Measurements from ENCODE around the gene TRAF7. TPM values are rescaled to one million over a fixed set of nuclear protein-coding genes. Genes with fewer than 3 reads are reported as not detected.

Gene TRAF7
- total RNA-seq (2016; rRNA removed; fragmentation: Illumina TruSeq; extraction: Trizol), result 40.3 and 47.9 TPM in 2 replicates
- total RNA-seq (2016; cell fraction: cytosol; rRNA removed; fragmentation: Illumina TruSeq; extraction: Trizol; ENCODE audit: low read depth), result 34.6 and 39.0 TPM in 2 replicates
- total RNA-seq (2016; cell fraction: insoluble cytoplasmic fraction; rRNA removed; fragmentation: Illumina TruSeq; extraction: Trizol), result 37.7 and 45.9 TPM in 2 replicates
- 86.6 and 88.7 TPM in 2 replicates for total RNA-seq (2016; cell fraction: membrane; rRNA removed; fragmentation: Illumina TruSeq; extraction: Trizol)
- 27.8 and 32.2 TPM in 2 replicates for total RNA-seq (2016; cell fraction: nucleus; rRNA removed; fragmentation: Illumina TruSeq; extraction: Trizol)
- polyA plus RNA-seq (2011; rRNA removed), result 65.6 and 67.9 TPM in 2 replicates
- 42.1 and 56.2 TPM in 2 replicates for polyA plus RNA-seq (2011; cell fraction: cytosol; rRNA removed)
- polyA plus RNA-seq (2011; cell fraction: nucleus; rRNA removed), result 119 and 145 TPM in 2 replicates
- polyA plus RNA-seq (2012), result 36.5 and 51.9 TPM in 2 replicates
- polyA plus RNA-seq (2016; cell fraction: cytosol; fragmentation: Illumina TruSeq; extraction: Trizol; ENCODE audit: low read depth), result 64.8 and 68.7 TPM in 2 replicates
- polyA plus RNA-seq (2016; cell fraction: insoluble cytoplasmic fraction; fragmentation: Illumina TruSeq; extraction: Trizol; ENCODE audit: low read depth), result 43.6 and 56.9 TPM in 2 replicates
- polyA plus RNA-seq (2016; cell fraction: membrane; fragmentation: Illumina TruSeq; extraction: Trizol; ENCODE audit: low read depth), result 91.9 and 99.7 TPM in 2 replicates
- polyA plus RNA-seq (2016; cell fraction: nucleus; fragmentation: Illumina TruSeq; extraction: Trizol; ENCODE audit: insufficient read depth, low read depth), result 74.4 and 76.4 TPM in 2 replicates
- 81.3 and 108 TPM in 2 replicates for polyA minus RNA-seq (2011; rRNA and poly(A)+ RNA removed; ENCODE audit: low replicate concordance)
- polyA minus RNA-seq (2011; cell fraction: cytosol; rRNA and poly(A)+ RNA removed), result 41.1 and 51.4 TPM in 2 replicates
- 18.5 and 21.0 TPM in 2 replicates for polyA minus RNA-seq (2011; cell fraction: nucleus; rRNA and poly(A)+ RNA removed)
- percentile 60 among the genes with signal in this experiment for Bru-seq, nascent RNA
- percentile 80 among the genes with signal in this experiment for BruChase-seq, experiment 1, labeled RNA remaining after a 6-hour chase
- BruChase-seq, experiment 2, labeled RNA remaining after a 2-hour chase, result percentile 70 among the genes with signal in this experiment
- long read RNA-seq, experiment 1, transcript TRAF7-201 (21 exons, 3,700 nt), result major isoform, 11 of 33 reads
- long read RNA-seq, experiment 1, partial matches to known transcripts, result 10 of 33 reads
- long read RNA-seq, experiment 1, other reads (novel, unspliced or antisense), result 12 of 33 reads
- long read RNA-seq, experiment 2, transcript TRAF7-201 (21 exons, 3,700 nt), result major isoform, 61 of 193 reads
- long read RNA-seq, experiment 2, partial matches to known transcripts, result 80 of 193 reads
- long read RNA-seq, experiment 2, other reads (novel, unspliced or antisense), result 51 of 193 reads

DNA sequence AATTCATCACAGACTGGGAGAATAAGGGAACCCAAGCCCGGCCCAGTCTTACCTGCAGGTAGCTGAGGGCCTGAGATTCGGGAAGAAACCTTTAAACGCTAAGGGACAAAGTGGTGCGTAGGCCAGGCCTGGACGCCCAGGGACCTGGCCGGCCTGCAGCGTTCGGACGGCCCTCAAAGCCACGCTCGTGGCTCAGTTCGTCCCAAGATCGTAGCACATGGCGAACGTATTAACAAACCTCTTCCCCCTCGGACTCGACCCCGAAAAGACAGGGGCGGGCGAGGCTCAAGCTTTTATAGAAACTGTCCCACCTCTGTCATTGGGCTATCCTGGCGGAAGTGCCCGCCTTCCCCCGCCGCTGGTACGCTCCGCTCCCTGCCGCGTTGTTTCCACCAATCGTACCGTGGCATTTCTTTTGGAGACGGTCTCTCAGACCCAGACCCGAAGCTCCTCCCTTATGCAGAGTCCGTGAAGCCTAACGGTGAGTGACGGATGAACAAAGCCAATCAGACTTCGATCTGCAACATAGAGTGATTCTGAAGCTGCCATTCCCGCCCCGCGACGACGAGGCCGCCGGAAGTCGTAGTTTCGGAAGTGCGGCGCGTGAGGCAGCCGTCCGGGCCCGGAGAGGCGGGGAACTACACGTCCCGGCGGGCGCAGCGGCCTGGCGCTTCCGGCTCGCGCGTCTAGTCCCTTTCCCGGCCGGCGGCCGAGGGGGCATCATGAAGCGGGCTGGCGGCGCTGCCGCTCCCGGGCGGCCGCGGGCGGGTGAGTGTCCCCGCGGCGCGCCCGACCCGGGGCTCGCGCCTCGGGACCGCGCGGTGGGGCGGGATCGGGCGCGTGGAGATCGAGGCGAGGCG is at the start of gene TRAF7:
Gene TRAF7, plus strand, starts transcription at position 692 of the 860 bp plus-strand sequence. CDS start 8,139 bp downstream, outside the sequence.
- Histone ChIP-seq H3K79me2 (ENCODE audit: insufficient read depth, low read length) (peaks cover 63% of the 10 kb centered on the region), H3K9ac (ENCODE audit: insufficient read depth, low read depth, low read length) (peak within 1 kb of the TSS; percentile 99), H3K27ac (ENCODE audit: extremely low read length, insufficient read depth, low read length) (peak within 1 kb of the TSS; percentile 85), H3K4me1 (ENCODE audit: insufficient read depth, low read length) (peaks cover 74% of the 10 kb centered on the region), H2AFZ (ENCODE audit: low read length) (no peak within 1 kb of the TSS), H3K27me3 (ENCODE audit: control insufficient read depth in 1 of 2, insufficient read depth in 2 of 2, low read length in 2 of 2) (no peaks in the 10 kb centered on the region; a peak in 1 of 5 replicates), H3K4me3 (replicated peaks in 1 of 3; ENCODE audit: insufficient read depth in 1 of 3, low read depth in 2 of 3, low read length in 3 of 3) (peak within 1 kb of the TSS; percentile 91 to 99 (median 98)), H4K20me1 (ENCODE audit: insufficient read depth, low read length) (peaks cover 68% of the 10 kb centered on the region), H3K4me2 (ENCODE audit: low read depth, low read length) (peak within 1 kb of the TSS; percentile 97), H3K36me3 (replicated peaks in 1 of 2; ENCODE audit: control insufficient read depth in 1 of 2, insufficient read depth in 2 of 2, low read length in 2 of 2) (peaks cover 0 to 11% of the 10 kb centered on the region in 2 experiments; a peak in 4 of 5 replicates), H3K9me3 (ENCODE audit: low read length) (no peaks in the 10 kb centered on the region)
- FAIRE-seq, result peak; percentile 99
- intact Hi-C loops (cut with micrococcal nuclease; ENCODE audit: unreplicated experiment) (loop anchor here (1.0 kb wide), 1 partner anchor 320 kb away; the partner anchor contains the start of gene TBC1D24), in situ Hi-C loops (cut with HindIII; ENCODE audit: extremely low pct_ligation_motif_present, low pct_unique_long_range_greater_than_20kb) (no loop called here)
- peak; percentile 67 for ATAC-seq
- CTCF ChIA-PET (ENCODE audit: low intra/inter-chr PET ratio, low total read pairs), result no interaction called here
- 0% methylated on average over 8 of the region's 94 CpGs for WGBS (ENCODE audit: low lambda C conversion rate)
- DNase-seq (ENCODE audit: low spot score), result peak; percentile 100
- no TSS peak for BruUV-seq (replicated peaks)
- POLR2A ChIA-PET, result interaction anchor here (0.6 to 6.6 kb wide), 68 partner anchors 7 to 866 kb away, joined by 3 to 79 read pairs (median 6); partner anchors contain the start of genes BRICD5, ECI1, FAHD1 and GFER
- TF ChIP-seq ZNF160 (CRISPR knock-in tag; IDR thresholded peaks at IDR 0.05) (peak; percentile 84), GATA4 (IDR thresholded peaks at IDR 0.05; ENCODE audit: borderline replicate concordance, low read depth) (peak; percentile 87; the same call in 1 of the 2 replicates), MLX (CRISPR knock-in tag; IDR thresholded peaks at IDR 0.05) (no peak), LBX2 (CRISPR knock-in tag; IDR thresholded peaks at IDR 0.05; ENCODE audit: borderline replicate concordance) (peak; percentile 40; the same call in 1 of the 2 replicates), ZNF777 (CRISPR knock-in tag; IDR thresholded peaks at IDR 0.05) (0 out of 2 replicates have a peak, but pooled peaks have one; percentile 21), BCL6 (CRISPR knock-in tag; IDR thresholded peaks at IDR 0.05) (peak; percentile 34; the same call in 1 of the 2 replicates), ZNF709 (CRISPR knock-in tag; IDR thresholded peaks at IDR 0.05) (peak; percentile 74; the same call in 1 of the 2 replicates), TOPORS (CRISPR knock-in tag; IDR thresholded peaks at IDR 0.05) (no peak), GLMP (CRISPR knock-in tag; IDR thresholded peaks at IDR 0.05; ENCODE audit: borderline replicate concordance) (no peak)
